ENCODE data around the gene KATNB1.

Gene KATNB1

GRCh38 chr16:57755726-57756423, 20.3 kb downstream of the KATNB1 start:
- no peak for TF ChIP-seq CTCF (IDR thresholded peaks at IDR 0.05; ENCODE audit: low read depth, low read length)
- no peak for DNase-seq (ENCODE audit: extremely low read depth, low read depth)

GRCh38 chr16:57756424-57757325, 21.1 kb downstream of the KATNB1 start:
- DNase-seq (ENCODE audit: extremely low read depth, low read depth): no peak
- no peak for TF ChIP-seq CTCF (IDR thresholded peaks at IDR 0.05; ENCODE audit: low read depth, low read length)

- DNase-seq (ENCODE audit: extremely low read depth, low read depth): peak; percentile 51
- TF ChIP-seq CTCF (IDR thresholded peaks at IDR 0.05; ENCODE audit: low read depth, low read length): peak; percentile 94
These were observed 21.8 kb downstream of the KATNB1 start for GRCh38 chr16:57757326-57757786.

GRCh38 chr16:57757883-57758282, 22.3 kb downstream of the KATNB1 start:
- no peak for DNase-seq (ENCODE audit: extremely low read depth, low read depth)
- no peak for TF ChIP-seq CTCF (IDR thresholded peaks at IDR 0.05; ENCODE audit: low read depth, low read length)

- TF ChIP-seq CTCF (IDR thresholded peaks at IDR 0.05; ENCODE audit: low read depth, low read length): no peak
- no peak for DNase-seq (ENCODE audit: extremely low read depth, low read depth)
These were observed 23.0 kb downstream of the KATNB1 start for GRCh38 chr16:57758331-57759117.

GRCh38 chr16:57759131-57759530, 23.6 kb downstream of the KATNB1 start:
- TF ChIP-seq CTCF (IDR thresholded peaks at IDR 0.05; ENCODE audit: low read depth, low read length): no peak
- no peak for DNase-seq (ENCODE audit: extremely low read depth, low read depth)

Data from AG09319 (cell line).